GM12878 (cell line): Measurements from ENCODE around the gene ABCB9. TPM values are rescaled to one million over a fixed set of nuclear protein-coding genes. Genes with fewer than 3 reads are reported as not detected.

Source experiments
- ATAC-seq: fragments of 200-7000 bp; cut with Tn5 transposase; 3 replicates; pipeline ENCODE4 v1.9.1; 2020; ENCODE audit warnings: mild to moderate bottlenecking, moderate library complexity
- BruUV-seq: library from RNA; stranded (reverse); fragments of 400-500 nt; replicated peaks from 2 replicates; lab custom pipeline; 2021; lab: Mats Ljungman, UMichigan
- CTCF ChIA-PET: fragments of 300-600 bp; sonication (Branson Sonifier 250); formaldehyde crosslinking; extraction: SDS; loops from one replicate; lab custom pipeline; 2021; ENCODE audit warnings: inconsistent platforms; lab: Yijun Ruan, JAX
- POLR2A ChIA-PET: fragments of 350-600 bp; formaldehyde crosslinking; extraction: SDS; loops from one replicate; lab custom pipeline; 2021; ENCODE audit warnings: inconsistent platforms; lab: Charles Lee
- RAD21 ChIA-PET: fragments of 300-600 bp; sonication (Branson Sonifier 250); formaldehyde crosslinking; loops from one replicate; lab custom pipeline; 2023; ENCODE audit warnings: antibody characterized with exemption; ENCODE audit not compliant: unreplicated experiment; lab: Charles Lee
- SMC1A ChIA-PET: fragments of 300-600 bp; sonication (Branson Sonifier 250); formaldehyde crosslinking; loops from one replicate; lab custom pipeline; 2023; ENCODE audit not compliant: unreplicated experiment, uncharacterized antibody; lab: Charles Lee
- DNase-seq: peaks from one replicate; pipeline ENCODE4 v3.0.0-alpha.2; 2011; ENCODE audit warnings: low read depth, low spot score
- FAIRE-seq: peaks from 3 replicates; lab custom pipeline; 2011; peaks lifted over from hg19 to GRCh38; lab: Jason Lieb, UNC
- H2AFZ ChIP-seq: 2 replicates; pipeline ENCODE4 v1.6.0; 2011; ENCODE audit warnings: low read depth, low read length, control low read depth; ENCODE audit not compliant: control insufficient read depth
- H3K27ac ChIP-seq: 2 replicates; pipeline ENCODE4 v1.5.1; 2011; ENCODE audit warnings: control low read depth; ENCODE audit not compliant: control insufficient read depth, insufficient read depth
- H3K27me3 ChIP-seq, 2 experiments: replicated peaks in 1 of 2; 2 replicates each; pipeline versions ENCODE4 v1.6.0 to v1.6.1; 2011; ENCODE audit warnings: low read length in 1 of 2; ENCODE audit not compliant: control insufficient read depth in 2 of 2, insufficient read depth in 2 of 2
- H3K36me3 ChIP-seq, 2 experiments: 2 replicates each; pipeline ENCODE4 v1.5.1; 2011; ENCODE audit warnings: low read length in 1 of 2; ENCODE audit not compliant: control insufficient read depth in 2 of 2, insufficient read depth in 2 of 2
- H3K4me1 ChIP-seq: 2 replicates; pipeline ENCODE4 v1.6.1; 2011; ENCODE audit warnings: mild to moderate bottlenecking, low read length, moderate library complexity, mixed read lengths; ENCODE audit not compliant: control insufficient read depth, insufficient read depth
- H3K4me2 ChIP-seq: 2 replicates; pipeline ENCODE4 v1.6.0; 2011; ENCODE audit warnings: control low read depth; ENCODE audit not compliant: control insufficient read depth, insufficient read depth
- H3K4me3 ChIP-seq: fragments of 200-600 bp; sonication (generic); 2 replicates; pipeline ENCODE4 v1.5.1; 2016
- H3K79me2 ChIP-seq: 2 replicates; pipeline ENCODE4 v1.6.0; 2011; ENCODE audit warnings: low read length; ENCODE audit not compliant: control insufficient read depth, insufficient read depth
- H3K9ac ChIP-seq: 2 replicates; pipeline ENCODE4 v1.8.0; 2011; ENCODE audit warnings: low read length, control low read depth, mixed read lengths; ENCODE audit not compliant: control insufficient read depth, insufficient read depth
- H3K9me3 ChIP-seq: replicated peaks from 3 replicates; pipeline ENCODE4 v1.5.1; 2011; ENCODE audit warnings: mild to moderate bottlenecking, low read length; ENCODE audit not compliant: control insufficient read depth, insufficient read depth
- H4K20me1 ChIP-seq: 2 replicates; pipeline ENCODE4 v1.6.0; 2011; ENCODE audit not compliant: control insufficient read depth, insufficient read depth
- ATF2 ChIP-seq: IDR thresholded peaks from 2 replicates; pipeline ENCODE4 v1.6.1; 2012; ENCODE audit warnings: low read length, inconsistent platforms
- ELK1 ChIP-seq: IDR thresholded peaks from 2 replicates; pipeline ENCODE4 v1.6.1; 2012; ENCODE audit warnings: low read depth, low read length, improper control_type of control experiment
- FOXM1 ChIP-seq: IDR thresholded peaks from 2 replicates; pipeline ENCODE4 v1.6.1; 2012; ENCODE audit warnings: low read depth, mild to moderate bottlenecking, inconsistent platforms, low read length, moderate library complexity
- HSF1 ChIP-seq: fragments of 150-350 bp; IDR thresholded peaks from 2 replicates; pipeline ENCODE4 v1.6.1; 2014; ENCODE audit warnings: mild to moderate bottlenecking, low read depth, low read length
- PKNOX1 ChIP-seq: fragments of 450-650 bp; IDR thresholded peaks from 2 replicates; pipeline ENCODE4 v1.6.1; 2016; ENCODE audit warnings: mild to moderate bottlenecking
- RELB ChIP-seq: fragments of 450-650 bp; IDR thresholded peaks from 2 replicates; pipeline ENCODE4 v1.6.1; 2017; ENCODE audit warnings: low read depth, mild to moderate bottlenecking, moderate library complexity
- SUPT20H ChIP-seq: IDR thresholded peaks from 2 replicates; pipeline ENCODE4 v1.6.1; 2011; ENCODE audit warnings: low read depth, mild to moderate bottlenecking, low read length, moderate library complexity, borderline replicate concordance; ENCODE audit not compliant: control insufficient read depth
- TARDBP ChIP-seq: IDR thresholded peaks from 2 replicates; pipeline ENCODE4 v1.6.1; 2016; ENCODE audit warnings: borderline replicate concordance
- TBL1XR1 ChIP-seq: IDR thresholded peaks from 2 replicates; pipeline ENCODE4 v1.6.1; 2012; ENCODE audit warnings: low read depth, low read length, improper control_type of control experiment
- ZBTB4 ChIP-seq: fragments of 450-650 bp; formaldehyde crosslinking; IDR thresholded peaks from 2 replicates; pipeline ENCODE4 v1.4.0; 2022; ENCODE audit warnings: mild to moderate bottlenecking, moderate library complexity
- WGBS: methylation state at CpG from one replicate; pipeline ENCODE4 v1.1.6; 2016; ENCODE audit warnings: low lambda C conversion rate; ENCODE audit not compliant: insufficient replicate concordance, insufficient coverage; ENCODE audit errors: missing lambda C conversion rate; 5-methylcytosine and 5-hydroxymethylcytosine counted together
- in situ Hi-C: fragments of 300-500 bp; cut with MboI; formaldehyde crosslinking; loops from 9 replicates; pipeline ENCODE4 v1.14.3; 2018; ENCODE audit warnings: mixed read lengths
- intact Hi-C: fragments of 100-400 bp; cut with micrococcal nuclease; formaldehyde crosslinking; loops from one replicate; pipeline ENCODE4 v1.14.2; 2022; ENCODE audit not compliant: unreplicated experiment
- polyA plus RNA-seq, 11 experiments: library from polyadenylated mRNA; depleted of rRNA in 4 of 11; unstranded in 6 of 11; stranded (reverse) in 5 of 11; fragments of >200 nt; fragmentation: Nextera tagmentation in 4 of 11; fragmentation: Illumina TruSeq in 1 of 11; extraction: Ambion mirVana in 4 of 11; extraction: Trizol in 1 of 11; gene quantifications; 1 replicate in 1 of 11; 2 replicates in 10 of 11; pipeline versions ENCODE4 v1.2.1 to v1.2.3, GENCODE V29; 2011 to 2016; ENCODE audit warnings: inconsistent platforms in 2 of 11, missing spikeins in 2 of 11, low read depth in 1 of 11
- total RNA-seq, 4 experiments: library from RNA; depleted of rRNA in 3 of 4; stranded (reverse); fragments of >200 nt in 3 of 4; fragmentation: Illumina TruSeq in 1 of 4; extraction: Trizol in 1 of 4; gene quantifications; 2 replicates each; pipeline versions ENCODE4 v1.2.1 to v1.2.3, GENCODE V29; 2013 to 2021

ABCB9 gene
- total and polyA plus RNA-seq, 10 of the 15 experiments (the other 5 are each of a cell fraction or from before 2014, with no cell fraction given): 0.37 to 4.9 (median 3.1) TPM

- TF ChIP-seq ZBTB4 (CRISPR knock-in tag): no peak
- no peak for TF ChIP-seq SUPT20H
- TF ChIP-seq ELK1: no peak
- TF ChIP-seq, all 136 proteins: peak for 0
Observed at GRCh38 chr12:122964439-122965257, 1.6 kb downstream of the ABCB9 start (continued).

- Histone ChIP-seq H3K27me3 (no peaks in the 10 kb centered on the region), H3K36me3 (no peaks in the 10 kb centered on the region), H3K9me3 (no peaks in the 10 kb centered on the region), H3K9ac (no peak overlapping the region), H2AFZ (no peak overlapping the region), H3K4me2 (no peak overlapping the region), H3K4me1 (peaks cover 4% of the 10 kb centered on the region; the same call in 1 of the 2 replicates), H3K27ac (no peak overlapping the region), H3K79me2 (no peaks in the 10 kb centered on the region), H4K20me1 (peaks cover 3% of the 10 kb centered on the region), H3K4me3 (no peak overlapping the region)
- RAD21 ChIA-PET: interaction anchor here (0.9 kb wide), 1 partner anchor 116 kb away, joined by 3 read pairs; no protein-coding TSS in a partner anchor
- DNase-seq (no peak), FAIRE-seq (no peak), ATAC-seq (no peak)
- SMC1A ChIA-PET: interaction anchor here (1.5 kb wide), 1 partner anchor 10 kb away, joined by 3 read pairs; no protein-coding TSS in a partner anchor
- BruUV-seq: no TSS peak
- WGBS: 53% methylated on average over 8 of the region's 8 CpGs
- POLR2A ChIA-PET: no interaction called here
- intact Hi-C loops: no loop called here
- in situ Hi-C loops: no loop called here
- CTCF ChIA-PET: interaction anchor here (1.4 kb wide), 1 partner anchor 170 kb away, joined by 3 read pairs; no protein-coding TSS in a partner anchor
- TF ChIP-seq TARDBP (no peak), PKNOX1 (no peak), HSF1 (no peak), FOXM1 (no peak), TBL1XR1 (no peak), ATF2 (no peak), RELB (no peak)
Observed at GRCh38 chr12:122963941-122964265, 2.4 kb downstream of the ABCB9 start.
